Ovary (tissue), 9 donors: ENCODE results near the gene ZNF586. TPM values are rescaled to one million over a fixed set of nuclear protein-coding genes. Genes with fewer than 3 reads are reported as not detected.

Experiments
- DNase-seq, 5 donors: peaks; one replicate each; pipeline ENCODE4 v3.0.0-alpha.2; 2019 to 2020
- H3K27ac ChIP-seq, 2 donors: fragments of 200-600 bp; one replicate each; pipeline versions ENCODE4 v1.5.1 to v1.8.0; 2019 to 2022
- H3K27me3 ChIP-seq: fragments of 200-600 bp; one replicate; pipeline ENCODE4 v1.8.0; 2022
- H3K36me3 ChIP-seq: fragments of 200-600 bp; sonication (generic); one replicate; pipeline ENCODE4 v1.5.1; 2019
- H3K4me1 ChIP-seq: one replicate; pipeline ENCODE4 v1.8.1; 2013; ENCODE audit warnings: mild to moderate bottlenecking, moderate library complexity; ENCODE audit not compliant: insufficient read depth
- H3K4me3 ChIP-seq: fragments of 200-600 bp; sonication (generic); one replicate; pipeline ENCODE4 v1.5.1; 2017
- H3K9me3 ChIP-seq, 2 donors: fragments of 200-600 bp in 1 of 2; sonication (generic) in 1 of 2; one replicate each; pipeline versions ENCODE4 v1.5.1 to v1.8.1; 2013 to 2019; ENCODE audit warnings: mild to moderate bottlenecking in 1 of 2, moderate library complexity in 1 of 2
- EP300 ChIP-seq: sonication (generic); formaldehyde crosslinking; IDR thresholded peaks from one replicate; pipeline ENCODE4 v1.6.1; 2017; ENCODE audit warnings: antibody characterized with exemption
- POLR2A ChIP-seq: fragments of 450-650 bp; IDR thresholded peaks from one replicate; pipeline ENCODE4 v1.6.1; 2017; ENCODE audit warnings: antibody characterized with exemption, mild to moderate bottlenecking, moderate library complexity
- WGBS, 3 donors: extraction: QIAGEN DNeasy Blood & Tissue Kit in 1 of 3; methylation state at CpG; one replicate each; pipeline versions ENCODE4 v1.1.5 to v1.1.7; 2013 to 2017; 5-methylcytosine and 5-hydroxymethylcytosine counted together
- intact Hi-C, 4 donors: fragments of 100-400 bp; cut with DNase I; formaldehyde crosslinking; loops; one replicate each; pipeline versions ENCODE4 v1.11.0 to v1.15.1; 2022 to 2023
- polyA plus RNA-seq, 2 donors: library from polyadenylated mRNA; stranded (reverse); fragments of 200-250 nt in 1 of 2; fragments of 350-450 nt in 1 of 2; fragmentation: Illumina TruSeq in 1 of 2; extraction: RNeasy Lipid Tissue Mini Kit (QIAGEN cat#74804) in 1 of 2; gene quantifications; one replicate each; pipeline ENCODE4 v1.2.3, GENCODE V29; 2013 to 2014
- total RNA-seq, 7 donors: library from RNA; depleted of rRNA in 2 of 7; stranded (reverse); fragments of >200 nt in 2 of 7; fragmentation: NEBNext Ultra II Directional in 3 of 7; extraction: Animal tissue kit (Norgen Biotek cat#: 25700) in 3 of 7; gene quantifications; one replicate each; pipeline versions ENCODE4 v1.1.0 to v1.2.4, GENCODE V29; 2016 to 2023
- TF ChIP-seq, protein P1 (sequence below), 3 donors: fragments of 450-650 bp in 2 of 3; fragments of 200-600 bp in 1 of 3; IDR thresholded peaks; one replicate each; pipeline versions ENCODE4 v1.5.1 to v1.8.0; 2016 to 2022; ENCODE audit warnings: antibody characterized with exemption in 3 of 3, mild to moderate bottlenecking in 1 of 3
- donor health status: DM: no; HTN: no; CAD: no; lungs with moderate emphysema.
- donor health status: DM: no; HTN: no; CAD: no.
- donor health status: Bipolar disorder and iron deficiency.
- donor health status: DM: yes; HTN: yes; CAD: no.
- donor health status: DM: no; HTN: no; CAD: no.
- donor health status: DM: yes; HTN: yes; CAD: no.

The ZNF586 gene
- total and polyA plus RNA-seq, 9 donors: 7.9 to 21.7 (median 16.7) TPM

DNA sequence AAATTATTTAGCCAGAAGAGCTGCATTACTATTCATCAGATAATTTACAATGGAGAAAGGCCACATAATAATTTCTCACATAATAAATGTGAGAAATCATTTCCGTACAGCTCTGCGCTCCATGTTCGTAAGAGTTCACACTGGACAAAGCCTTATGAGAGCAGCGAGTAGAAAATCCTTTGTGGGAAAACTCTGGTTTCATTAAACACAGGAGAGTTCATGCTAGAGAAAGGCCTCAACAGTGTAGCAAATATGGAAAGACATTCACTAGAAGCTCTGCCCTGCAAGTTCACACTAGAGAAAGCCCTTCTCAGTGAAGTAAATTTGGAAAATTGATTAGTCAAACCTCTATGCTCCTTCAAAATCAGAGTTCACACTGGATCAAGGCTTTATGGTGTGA is 14.4 kb upstream of the ZNF586 start:
- WGBS, 3 donors: 86 to 99% (median 99%) methylated on average over 4 of the region's 4 CpGs

DNA sequence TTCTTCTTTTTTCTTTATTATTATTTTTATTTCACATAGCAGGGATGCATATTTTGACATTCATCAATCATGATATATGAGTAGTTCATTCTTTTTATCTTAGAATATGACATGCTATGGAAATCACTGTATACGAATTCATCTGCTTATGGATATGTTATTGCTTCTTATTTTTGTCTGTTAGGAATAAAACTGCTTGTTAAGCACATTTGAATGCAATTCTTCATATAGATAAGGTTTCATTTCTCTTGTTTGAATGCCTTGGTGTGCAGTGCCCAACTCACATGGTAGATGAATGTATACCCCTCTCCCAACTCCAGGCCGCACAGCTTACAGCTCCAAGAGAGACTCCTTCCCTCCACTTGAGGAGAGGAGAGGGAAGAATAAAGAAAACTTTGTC is 11.5 kb upstream of the ZNF586 start:
- H3K4me3 ChIP-seq: no peak overlapping the region
- TF ChIP-seq, protein P1, sequence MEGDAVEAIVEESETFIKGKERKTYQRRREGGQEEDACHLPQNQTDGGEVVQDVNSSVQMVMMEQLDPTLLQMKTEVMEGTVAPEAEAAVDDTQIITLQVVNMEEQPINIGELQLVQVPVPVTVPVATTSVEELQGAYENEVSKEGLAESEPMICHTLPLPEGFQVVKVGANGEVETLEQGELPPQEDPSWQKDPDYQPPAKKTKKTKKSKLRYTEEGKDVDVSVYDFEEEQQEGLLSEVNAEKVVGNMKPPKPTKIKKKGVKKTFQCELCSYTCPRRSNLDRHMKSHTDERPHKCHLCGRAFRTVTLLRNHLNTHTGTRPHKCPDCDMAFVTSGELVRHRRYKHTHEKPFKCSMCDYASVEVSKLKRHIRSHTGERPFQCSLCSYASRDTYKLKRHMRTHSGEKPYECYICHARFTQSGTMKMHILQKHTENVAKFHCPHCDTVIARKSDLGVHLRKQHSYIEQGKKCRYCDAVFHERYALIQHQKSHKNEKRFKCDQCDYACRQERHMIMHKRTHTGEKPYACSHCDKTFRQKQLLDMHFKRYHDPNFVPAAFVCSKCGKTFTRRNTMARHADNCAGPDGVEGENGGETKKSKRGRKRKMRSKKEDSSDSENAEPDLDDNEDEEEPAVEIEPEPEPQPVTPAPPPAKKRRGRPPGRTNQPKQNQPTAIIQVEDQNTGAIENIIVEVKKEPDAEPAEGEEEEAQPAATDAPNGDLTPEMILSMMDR (IDR thresholded peaks at IDR 0.05): no peak
- TF ChIP-seq POLR2A (no peak), EP300 (no peak)
- H3K36me3 ChIP-seq: peaks cover 10% of the 10 kb centered on the region
- H3K4me1 ChIP-seq: no peaks in the 10 kb centered on the region
- intact Hi-C loops: no loop called here
- no peaks in the 10 kb centered on the region for H3K27me3 ChIP-seq
- no peak overlapping the region for H3K27ac ChIP-seq
- H3K9me3 ChIP-seq: peaks cover 12 to 87% of the 10 kb centered on the region in 2 donors
- 93 to 95% (median 95%) methylated on average over 2 of the region's 2 CpGs for WGBS, 3 donors
- no peak for DNase-seq

More for the DNA sequence above, 14.4 kb upstream of the ZNF586 start:
- H3K4me3 ChIP-seq: no peak overlapping the region
- H3K9me3 ChIP-seq: peaks cover 26 to 93% of the 10 kb centered on the region in 2 donors
- TF ChIP-seq, protein P1 (IDR thresholded peaks at IDR 0.05): no peak
- TF ChIP-seq EP300 (no peak), POLR2A (no peak)
- intact Hi-C loops: no loop called here
- no peak for DNase-seq
- H3K27ac ChIP-seq: no peak overlapping the region
- peaks cover 17% of the 10 kb centered on the region for H3K36me3 ChIP-seq
- no peaks in the 10 kb centered on the region for H3K4me1 ChIP-seq
- no peaks in the 10 kb centered on the region for H3K27me3 ChIP-seq

GRCh38 chr19:57759096-57759495 is 10.4 kb upstream of the ZNF586 start:
- no peak for DNase-seq
- H3K27ac ChIP-seq: no peak overlapping the region
- no peaks in the 10 kb centered on the region for H3K4me1 ChIP-seq
- H3K4me3 ChIP-seq: no peak overlapping the region
- TF ChIP-seq EP300 (no peak), POLR2A (no peak)
- TF ChIP-seq, protein P1 (IDR thresholded peaks at IDR 0.05): no peak
- peaks cover 5 to 79% of the 10 kb centered on the region in 2 donors for H3K9me3 ChIP-seq
- WGBS, 3 donors: 96 to 100% (median 100%) methylated on average over 2 of the region's 2 CpGs
- H3K27me3 ChIP-seq: no peaks in the 10 kb centered on the region
- H3K36me3 ChIP-seq: peaks cover 5% of the 10 kb centered on the region
- intact Hi-C loops: no loop called here

GRCh38 chr19:57771417-57771816 is 1.9 kb downstream of the ZNF586 start:
- H3K27me3 ChIP-seq: no peaks in the 10 kb centered on the region
- no peak for DNase-seq
- H3K4me3 ChIP-seq: no peak overlapping the region
- H3K27ac ChIP-seq: no peak overlapping the region
- 94 to 96% (median 94%) methylated on average over 4 of the region's 4 CpGs for WGBS, 3 donors
- no peaks in the 10 kb centered on the region for H3K36me3 ChIP-seq
- H3K4me1 ChIP-seq: peaks cover 2% of the 10 kb centered on the region
- intact Hi-C loops: no loop called here
- TF ChIP-seq, protein P1 (IDR thresholded peaks at IDR 0.05): no peak
- TF ChIP-seq POLR2A (no peak), EP300 (no peak)
- peaks cover 3 to 45% of the 10 kb centered on the region in 2 donors for H3K9me3 ChIP-seq
